Measurements from ENCODE around the gene INSRR. TPM values are rescaled to one million over a fixed set of nuclear protein-coding genes. Genes with fewer than 3 reads are reported as not detected.

Gene INSRR
- total and polyA plus RNA-seq, 2 of the 8 experiments (the other 6 are each of a cell fraction or from before 2014, with no cell fraction given) = 0.02 TPM; not detected in 1

DNA sequence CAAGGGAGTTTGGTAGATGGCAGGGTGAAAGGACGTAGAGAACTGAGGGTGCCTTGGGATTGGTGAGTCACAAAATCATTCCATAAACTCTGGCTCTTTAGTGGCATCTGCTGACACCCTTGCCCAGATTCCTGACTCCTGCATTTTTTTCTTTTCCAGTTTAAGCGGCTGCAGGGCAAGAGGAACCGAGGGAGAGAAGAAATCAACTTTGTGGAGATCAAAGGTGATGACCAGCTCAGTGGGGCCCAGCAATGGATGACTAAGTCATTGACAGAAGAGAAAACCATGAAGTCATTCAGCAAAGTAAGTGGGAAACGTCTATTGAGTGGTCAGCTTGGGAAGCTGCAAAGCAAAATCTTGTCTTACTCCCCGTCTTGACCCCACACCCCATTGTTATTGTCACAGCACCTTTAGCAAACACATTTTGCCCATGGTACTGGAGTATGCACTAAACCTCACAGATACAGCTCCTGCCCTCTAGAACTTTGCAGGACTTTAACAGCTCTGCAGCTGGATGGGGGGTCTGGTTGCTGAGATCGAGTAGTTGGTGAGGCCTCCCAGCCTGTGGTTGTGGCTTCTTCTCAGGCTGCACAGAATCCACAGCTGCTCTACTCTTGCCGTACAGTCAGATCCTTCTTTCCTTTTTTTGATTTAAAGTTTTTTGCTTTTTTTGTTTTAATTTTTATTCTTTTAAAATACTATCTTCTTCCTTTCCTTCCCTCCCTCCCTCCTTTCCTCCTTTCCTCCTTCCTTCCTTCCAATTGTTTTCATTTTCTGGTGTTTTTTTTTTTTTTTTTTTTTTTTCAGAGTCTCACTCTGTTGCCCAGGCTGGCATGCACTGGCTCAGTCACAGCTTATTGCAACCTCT is 64.2 kb downstream of the INSRR start (continued):
- no peak for TF ChIP-seq TAF1 (IDR thresholded peaks at IDR 0.05; ENCODE audit: low read depth, low read length)
- TF ChIP-seq RFX5 (IDR thresholded peaks at IDR 0.05; ENCODE audit: borderline replicate concordance, low read depth, low read length) = no peak
- TF ChIP-seq SAP30 (IDR thresholded peaks at IDR 0.05; ENCODE audit: insufficient read depth, insufficient replicate concordance, low read length) = no peak
- no peak for TF ChIP-seq NANOG (IDR thresholded peaks at IDR 0.05; ENCODE audit: insufficient read depth, low read depth, low read length, poor library complexity, severe bottlenecking)

Other genes with a start within 250 kb of the INSRR start
- gene HAPLN2, start 239.7 kb downstream of the INSRR start, total RNA-seq (2021; fragmentation: NEBNext Ultra II Directional; extraction: Animal tissue kit (Norgen Biotek cat#: 25700)) = 0.19 TPM in 1 of 2 replicates, not detected in the other
- 0.51 and 1.2 TPM in 2 replicates for gene HAPLN2, start 239.7 kb downstream of the INSRR start, polyA plus RNA-seq (2011; rRNA removed)
- gene BCAN, start 217.0 kb downstream of the INSRR start, total RNA-seq (2021; fragmentation: NEBNext Ultra II Directional; extraction: Animal tissue kit (Norgen Biotek cat#: 25700)) = 3.8 and 4.5 TPM in 2 replicates
- 17.1 and 24.0 TPM in 2 replicates for gene BCAN, start 217.0 kb downstream of the INSRR start, polyA plus RNA-seq (2011; rRNA removed)
- gene NES, start 181.7 kb downstream of the INSRR start, total RNA-seq (2021; fragmentation: NEBNext Ultra II Directional; extraction: Animal tissue kit (Norgen Biotek cat#: 25700)) = 135 and 138 TPM in 2 replicates
- gene NES, start 181.7 kb downstream of the INSRR start, polyA plus RNA-seq (2011; rRNA removed) = 13.3 and 20.3 TPM in 2 replicates
- 119 TPM in 2 replicates for gene CRABP2, start 153.5 kb downstream of the INSRR start, total RNA-seq (2021; fragmentation: NEBNext Ultra II Directional; extraction: Animal tissue kit (Norgen Biotek cat#: 25700))
- 69.2 and 130 TPM in 2 replicates for gene CRABP2, start 153.5 kb downstream of the INSRR start, polyA plus RNA-seq (2011; rRNA removed)
- gene METTL25B, start 130.6 kb downstream of the INSRR start, total RNA-seq (2021; fragmentation: NEBNext Ultra II Directional; extraction: Animal tissue kit (Norgen Biotek cat#: 25700)) = 28.4 and 31.8 TPM in 2 replicates
- 30.1 and 43.1 TPM in 2 replicates for gene METTL25B, start 130.6 kb downstream of the INSRR start, polyA plus RNA-seq (2011; rRNA removed)
- 47.5 and 53.1 TPM in 2 replicates for gene ISG20L2, start 130.4 kb downstream of the INSRR start, total RNA-seq (2021; fragmentation: NEBNext Ultra II Directional; extraction: Animal tissue kit (Norgen Biotek cat#: 25700))
- gene ISG20L2, start 130.4 kb downstream of the INSRR start, polyA plus RNA-seq (2011; rRNA removed) = 46.9 and 53.0 TPM in 2 replicates
- gene MRPL24, start 118.0 kb downstream of the INSRR start, total RNA-seq (2021; fragmentation: NEBNext Ultra II Directional; extraction: Animal tissue kit (Norgen Biotek cat#: 25700)) = 34.4 and 35.2 TPM in 2 replicates
- gene MRPL24, start 118.0 kb downstream of the INSRR start, polyA plus RNA-seq (2011; rRNA removed) = 23.4 and 29.7 TPM in 2 replicates
- gene HDGF, start 107.4 kb downstream of the INSRR start, total RNA-seq (2021; fragmentation: NEBNext Ultra II Directional; extraction: Animal tissue kit (Norgen Biotek cat#: 25700)) = 391 and 395 TPM in 2 replicates
- gene HDGF, start 107.4 kb downstream of the INSRR start, polyA plus RNA-seq (2011; rRNA removed) = 132 and 145 TPM in 2 replicates
- 102 and 115 TPM in 2 replicates for gene PRCC, start 91.6 kb downstream of the INSRR start, total RNA-seq (2021; fragmentation: NEBNext Ultra II Directional; extraction: Animal tissue kit (Norgen Biotek cat#: 25700))
- 84.1 and 95.2 TPM in 2 replicates for gene PRCC, start 91.6 kb downstream of the INSRR start, polyA plus RNA-seq (2011; rRNA removed)
- gene SH2D2A, start 42.3 kb downstream of the INSRR start, total RNA-seq (2021; fragmentation: NEBNext Ultra II Directional; extraction: Animal tissue kit (Norgen Biotek cat#: 25700)) = 3.3 and 4.5 TPM in 2 replicates
- 7.9 and 13.7 TPM in 2 replicates for gene SH2D2A, start 42.3 kb downstream of the INSRR start, polyA plus RNA-seq (2011; rRNA removed)
- 0.24 and 0.27 TPM in 2 replicates for gene NTRK1, start 1.7 kb upstream of the INSRR start, total RNA-seq (2021; fragmentation: NEBNext Ultra II Directional; extraction: Animal tissue kit (Norgen Biotek cat#: 25700))
- gene NTRK1, start 1.7 kb upstream of the INSRR start, polyA plus RNA-seq (2011; rRNA removed) = 0.12 and 0.13 TPM in 2 replicates
- gene PEAR1, start 34.6 kb upstream of the INSRR start, total RNA-seq (2021; fragmentation: NEBNext Ultra II Directional; extraction: Animal tissue kit (Norgen Biotek cat#: 25700)) = 0.71 and 0.82 TPM in 2 replicates
- gene PEAR1, start 34.6 kb upstream of the INSRR start, polyA plus RNA-seq (2011; rRNA removed) = 0.63 and 0.77 TPM in 2 replicates
- not detected in 2 replicates for gene LRRC71, start 61.5 kb upstream of the INSRR start, total RNA-seq (2021; fragmentation: NEBNext Ultra II Directional; extraction: Animal tissue kit (Norgen Biotek cat#: 25700))
- 0.05 and 0.16 TPM in 2 replicates for gene LRRC71, start 61.5 kb upstream of the INSRR start, polyA plus RNA-seq (2011; rRNA removed)
- 32.4 and 33.1 TPM in 2 replicates for gene ARHGEF11, start 186.6 kb upstream of the INSRR start, total RNA-seq (2021; fragmentation: NEBNext Ultra II Directional; extraction: Animal tissue kit (Norgen Biotek cat#: 25700))
- 19.9 and 23.1 TPM in 2 replicates for gene ARHGEF11, start 186.6 kb upstream of the INSRR start, polyA plus RNA-seq (2011; rRNA removed)
- gene ETV3L, start 240.7 kb upstream of the INSRR start, total RNA-seq (2021; fragmentation: NEBNext Ultra II Directional; extraction: Animal tissue kit (Norgen Biotek cat#: 25700)) = 0.17 and 0.25 TPM in 2 replicates
- gene ETV3L, start 240.7 kb upstream of the INSRR start, polyA plus RNA-seq (2011; rRNA removed) = 0.26 and 0.28 TPM in 2 replicates